Activated naive CD4-positive, alpha-beta T cell treated with Interleukin-2 at 50 U/mL for 16 hours (primary cell): ENCODE measurements around the gene C19orf67.
"Not testable (repeated sequence)": the region's sequence is repeated elsewhere in the genome, so short reads cannot be mapped to it uniquely, and the experiment has no call there.

Source experiments
- DNase-seq: peaks from one replicate; pipeline ENCODE4 v3.0.0-alpha.2; 2020

The C19orf67 gene

GRCh38 chr19:14055396-14055795 lies 30.2 kb downstream of the C19orf67 start:
- no peak for DNase-seq

- DNase-seq: no peak
These were observed 30.9 kb downstream of the C19orf67 start for GRCh38 chr19:14054721-14055120.

- DNase-seq: no peak
These were observed 31.5 kb downstream of the C19orf67 start for GRCh38 chr19:14054099-14054498.

- DNase-seq: no peak
These were observed 32.1 kb downstream of the C19orf67 start for GRCh38 chr19:14053500-14053899.

GRCh38 chr19:14053032-14053431 lies 32.6 kb downstream of the C19orf67 start:
- DNase-seq: no peak

GRCh38 chr19:14052470-14052869 lies 33.1 kb downstream of the C19orf67 start:
- DNase-seq: no peak

GRCh38 chr19:14051980-14052379 lies 33.6 kb downstream of the C19orf67 start:
- DNase-seq: no peak

GRCh38 chr19:14050961-14051360 lies 34.6 kb downstream of the C19orf67 start:
- DNase-seq: not testable (repeated sequence)

- DNase-seq: no peak
These were observed 35.1 kb downstream of the C19orf67 start for GRCh38 chr19:14050512-14050911.

GRCh38 chr19:14048443-14049153 lies 37.0 kb downstream of the C19orf67 start:
- peak; percentile 80 for DNase-seq

- not testable (repeated sequence) for DNase-seq
These were observed 37.7 kb downstream of the C19orf67 start for GRCh38 chr19:14047866-14048265.

- peak; percentile 23 for DNase-seq
These were observed 42.6 kb downstream of the C19orf67 start for GRCh38 chr19:14042659-14043608.

- no peak for DNase-seq
These were observed 46.4 kb downstream of the C19orf67 start for GRCh38 chr19:14039181-14039580.

GRCh38 chr19:14035706-14036105 lies 49.9 kb downstream of the C19orf67 start:
- no peak for DNase-seq

- not testable (repeated sequence) for DNase-seq
These were observed 50.4 kb downstream of the C19orf67 start for GRCh38 chr19:14035159-14035558.

- DNase-seq: no peak
These were observed 51.6 kb downstream of the C19orf67 start for GRCh38 chr19:14033946-14034345.

- DNase-seq: peak; percentile 83
These were observed 53.7 kb downstream of the C19orf67 start, which contains the start of gene IL27RA for GRCh38 chr19:14031719-14032480. TSS of gene IL27RA (plus strand) at chr19:14031762. CDS start at chr19:14031873, 111 bp downstream.
